ENCODE data around the gene COL4A2.
A peak's percentile ranks its signal among the peaks of the same experiment; 100 is the strongest.

Gene COL4A2

DNA sequence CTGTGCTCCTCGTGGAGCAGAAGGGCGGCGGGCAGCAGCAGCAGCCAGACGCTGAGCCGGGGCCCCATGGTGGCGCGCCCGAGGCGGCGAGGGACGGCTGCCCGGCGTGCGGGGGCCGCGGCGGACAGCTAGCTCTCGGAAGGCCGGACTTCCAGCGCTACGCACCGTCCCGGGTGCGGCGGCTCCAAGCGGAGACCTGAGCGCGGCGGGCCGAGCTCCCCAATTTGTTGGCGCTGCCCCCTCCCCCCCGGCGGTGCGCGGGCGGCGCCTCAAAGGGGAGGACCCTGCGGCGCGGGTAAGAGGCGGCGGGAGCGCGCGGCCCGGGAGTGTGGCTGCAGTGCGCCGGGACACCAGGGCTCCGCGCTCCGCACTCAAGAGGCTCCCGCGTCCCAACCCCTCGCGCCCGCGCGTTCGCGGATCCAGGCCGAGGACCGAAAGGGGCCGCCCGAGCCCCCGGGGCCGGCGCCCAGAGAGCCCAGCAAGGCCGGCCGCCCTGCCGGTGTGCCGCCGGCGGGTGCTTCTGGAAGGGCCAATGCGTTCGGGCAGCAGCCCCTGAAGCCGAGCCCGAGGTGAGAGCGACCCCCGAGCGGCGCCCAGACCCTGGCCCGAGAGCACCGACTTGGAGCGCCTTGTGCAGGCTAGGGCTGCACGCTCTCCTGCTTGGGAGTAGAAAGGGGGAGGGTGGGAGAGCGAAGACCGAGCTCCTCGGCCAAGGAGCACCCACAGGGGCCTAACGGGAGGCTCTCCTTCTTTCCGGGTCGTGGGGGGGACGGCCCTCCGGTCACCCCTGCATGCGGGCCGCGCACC is at the start of gene COL4A2, which contains the start of gene COL4A1:
Gene COL4A2 (plus strand): TSS at position 325 of the 807 bp plus-strand sequence. CDS start 620 bp downstream, outside the sequence.
Gene COL4A1 (minus strand): TSS at position 198 of the 807 bp plus-strand sequence. CDS start 130 bp downstream, at position 68.
- peak within 1 kb of the TSS; percentile 82 for H3K27ac ChIP-seq
- POLR2A ChIA-PET (ENCODE audit: low non-redundant PET): interaction anchor here (1.5 kb wide), 1 partner anchor 41 kb away, joined by 3 read pairs; no protein-coding TSS in a partner anchor
- DNase-seq (ENCODE audit: low spot score): peak; percentile 52
- TF ChIP-seq, protein P1, sequence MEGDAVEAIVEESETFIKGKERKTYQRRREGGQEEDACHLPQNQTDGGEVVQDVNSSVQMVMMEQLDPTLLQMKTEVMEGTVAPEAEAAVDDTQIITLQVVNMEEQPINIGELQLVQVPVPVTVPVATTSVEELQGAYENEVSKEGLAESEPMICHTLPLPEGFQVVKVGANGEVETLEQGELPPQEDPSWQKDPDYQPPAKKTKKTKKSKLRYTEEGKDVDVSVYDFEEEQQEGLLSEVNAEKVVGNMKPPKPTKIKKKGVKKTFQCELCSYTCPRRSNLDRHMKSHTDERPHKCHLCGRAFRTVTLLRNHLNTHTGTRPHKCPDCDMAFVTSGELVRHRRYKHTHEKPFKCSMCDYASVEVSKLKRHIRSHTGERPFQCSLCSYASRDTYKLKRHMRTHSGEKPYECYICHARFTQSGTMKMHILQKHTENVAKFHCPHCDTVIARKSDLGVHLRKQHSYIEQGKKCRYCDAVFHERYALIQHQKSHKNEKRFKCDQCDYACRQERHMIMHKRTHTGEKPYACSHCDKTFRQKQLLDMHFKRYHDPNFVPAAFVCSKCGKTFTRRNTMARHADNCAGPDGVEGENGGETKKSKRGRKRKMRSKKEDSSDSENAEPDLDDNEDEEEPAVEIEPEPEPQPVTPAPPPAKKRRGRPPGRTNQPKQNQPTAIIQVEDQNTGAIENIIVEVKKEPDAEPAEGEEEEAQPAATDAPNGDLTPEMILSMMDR (conservative IDR thresholded peaks at IDR 0.05; ENCODE audit: low read depth): no peak
- CTCF ChIA-PET: interaction anchor here (0.6 to 0.7 kb wide), 2 partner anchors 69 to 152 kb away, joined by 3 read pairs; no protein-coding TSS in a partner anchor

DNA sequence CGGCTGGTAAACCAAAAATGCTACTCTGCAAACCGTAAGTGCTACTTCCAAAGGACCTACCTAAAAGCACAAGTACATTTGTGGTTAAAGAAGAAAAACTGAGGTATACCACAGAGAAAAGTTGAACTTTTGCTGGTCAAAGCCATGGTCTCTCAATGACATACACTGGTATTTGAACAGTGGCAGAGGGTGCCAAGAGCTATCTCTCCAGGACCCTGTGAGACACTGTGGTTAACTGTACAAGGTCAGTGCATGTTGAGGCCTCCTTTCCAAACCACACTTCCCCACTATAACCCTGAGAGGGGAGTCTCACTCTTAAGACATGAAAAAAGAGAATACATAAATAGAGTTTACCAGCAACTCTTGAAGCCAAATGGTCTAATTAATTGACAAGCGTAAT is 49.7 kb upstream of the COL4A2 start:
- ChIA-PET POLR2A (ENCODE audit: low non-redundant PET) (no interaction called here), CTCF (no interaction called here)
- H3K27ac ChIP-seq: no peak overlapping the region
- TF ChIP-seq, protein P1 (conservative IDR thresholded peaks at IDR 0.05; ENCODE audit: low read depth): no peak
- DNase-seq (ENCODE audit: low spot score): no peak

DNA sequence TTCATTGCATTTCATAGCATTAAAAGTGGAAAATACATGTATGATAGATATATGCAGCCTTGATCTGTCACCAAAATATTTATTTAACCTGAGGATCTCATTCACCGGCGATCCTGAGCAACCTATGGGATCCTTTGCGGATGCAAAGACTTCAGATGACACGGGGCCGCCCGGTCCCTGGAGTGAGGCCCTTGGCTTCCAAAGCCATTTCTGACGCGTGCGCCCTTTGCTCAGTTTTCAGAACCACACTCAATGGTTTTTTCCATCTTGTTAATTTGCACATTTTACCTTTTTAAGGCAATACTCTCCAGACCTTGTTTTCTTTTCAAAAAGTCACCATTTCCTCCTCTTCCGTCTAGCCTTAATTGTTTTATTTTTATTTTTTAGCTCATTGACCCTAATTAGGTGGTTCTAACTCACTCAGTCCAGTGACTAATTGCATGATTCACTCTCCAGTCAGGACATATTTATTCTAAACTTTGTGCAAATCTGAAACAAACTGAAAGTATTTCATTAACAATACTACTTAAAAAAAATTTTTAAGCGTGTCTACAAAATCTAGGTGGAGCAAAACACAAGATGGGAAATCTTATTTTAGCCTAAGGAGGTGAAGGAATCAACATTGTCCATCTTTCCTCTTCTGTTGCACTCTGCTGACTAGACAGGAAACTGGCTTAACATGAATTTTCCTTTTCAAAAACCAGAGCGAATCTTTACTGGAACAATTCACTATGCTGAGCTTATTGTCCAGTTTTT is 48.0 kb upstream of the COL4A2 start:
- TF ChIP-seq, protein P1 (conservative IDR thresholded peaks at IDR 0.05; ENCODE audit: low read depth): no peak
- ChIA-PET CTCF (no interaction called here), POLR2A (ENCODE audit: low non-redundant PET) (no interaction called here)
- H3K27ac ChIP-seq: peak overlapping the region; percentile 66
- DNase-seq (ENCODE audit: low spot score): peak; percentile 30

DNA sequence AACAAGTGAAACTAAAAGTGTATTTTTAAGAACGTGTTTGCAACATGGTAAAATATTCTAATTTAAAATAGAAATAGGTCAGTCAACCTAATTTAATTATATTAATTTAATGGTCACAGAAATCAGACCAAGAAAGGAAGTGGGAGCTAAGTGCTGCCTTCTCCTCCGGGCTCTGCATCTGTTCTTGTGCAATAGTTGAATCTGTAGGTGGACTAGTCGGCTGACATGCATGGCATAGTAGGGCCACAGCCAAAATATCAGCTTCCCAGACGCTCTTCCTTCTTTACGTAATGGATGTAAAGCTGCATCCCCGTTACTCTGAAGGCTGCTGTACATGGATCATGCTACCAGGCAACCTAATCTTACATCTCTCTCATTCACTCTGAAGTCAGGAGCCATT is 47.4 kb upstream of the COL4A2 start:
- ChIA-PET CTCF (interaction anchor here (0.6 kb wide), 1 partner anchor 13 kb away, joined by 5 read pairs; no protein-coding TSS in a partner anchor), POLR2A (ENCODE audit: low non-redundant PET) (no interaction called here)
- peak overlapping the region; percentile 53; the same call in 1 of the 2 replicates for H3K27ac ChIP-seq
- DNase-seq (ENCODE audit: low spot score): no peak
- TF ChIP-seq, protein P1 (conservative IDR thresholded peaks at IDR 0.05; ENCODE audit: low read depth): no peak

DNA sequence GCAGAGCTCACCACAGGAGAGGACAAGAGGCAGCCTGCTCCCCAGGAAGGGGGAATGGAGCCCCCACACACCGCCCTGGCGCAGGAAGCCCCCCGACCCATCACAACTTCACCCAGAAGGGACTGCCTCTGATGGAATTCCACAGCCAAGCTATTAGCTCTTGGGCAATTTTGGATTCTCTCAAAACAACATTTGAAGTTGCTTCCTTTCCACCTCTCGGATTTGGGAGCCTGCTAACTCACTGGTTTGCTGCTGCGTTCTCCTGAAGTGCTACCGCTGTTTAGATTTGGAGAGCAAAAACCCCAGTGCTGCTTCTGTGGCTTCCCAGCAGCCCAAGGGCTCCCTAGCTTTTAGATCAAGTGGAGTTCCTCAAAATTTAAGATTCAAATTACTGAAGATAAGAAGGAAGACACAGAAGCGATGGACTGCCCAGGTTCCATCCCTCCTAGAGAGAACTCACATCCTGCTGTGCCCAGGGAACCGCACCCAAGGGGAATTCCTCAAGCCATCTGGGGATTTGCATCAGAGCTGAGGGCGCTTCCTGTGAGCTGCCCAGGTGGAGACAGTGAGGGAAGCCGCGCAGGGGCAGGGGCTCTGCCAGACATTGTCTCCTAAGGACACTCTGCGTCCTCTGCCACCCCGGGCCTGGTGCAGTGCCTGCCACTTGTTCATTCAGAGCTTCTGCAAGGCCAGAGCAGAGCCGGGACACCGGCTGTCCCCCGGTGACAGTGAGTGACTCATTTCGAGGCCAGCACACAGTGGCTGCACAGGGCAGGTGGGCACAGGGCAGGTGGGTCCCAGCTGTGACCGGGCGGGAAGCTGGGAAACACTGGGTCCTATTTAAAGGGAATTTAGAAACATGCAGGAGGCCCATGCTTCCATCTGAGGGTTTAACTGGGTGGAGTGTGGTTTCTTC is 45.7 kb upstream of the COL4A2 start:
- ChIA-PET POLR2A (ENCODE audit: low non-redundant PET) (no interaction called here), CTCF (no interaction called here)
- peak; percentile 23 for DNase-seq (ENCODE audit: low spot score)
- TF ChIP-seq, protein P1 (conservative IDR thresholded peaks at IDR 0.05; ENCODE audit: low read depth): no peak
- peak overlapping the region; percentile 18 for H3K27ac ChIP-seq

Data from RWPE1 (cell line).